Liver (tissue), 3 donors: ENCODE data around the gene SORCS2.

ENCODE experiments used
- CTCF ChIP-seq: fragments of 150-350 bp; IDR thresholded peaks from 2 replicates; pipeline ENCODE4 v1.5.1; 2017; ENCODE audit warnings: improper control_type of control experiment, low read depth, low read length; ENCODE audit not compliant: missing input control
- HNF4A ChIP-seq, 2 donors: conservative IDR thresholded peaks; 2 replicates each; pipeline ENCODE4 v1.6.1; 2016; ENCODE audit warnings: antibody characterized with exemption in 2 of 2, mild to moderate bottlenecking in 2 of 2
- RAD21 ChIP-seq, 2 donors: IDR thresholded peaks; 2 replicates each; pipeline ENCODE4 v1.6.1; 2016; ENCODE audit warnings: antibody characterized with exemption in 2 of 2, mild to moderate bottlenecking in 2 of 2
- SP1 ChIP-seq: IDR thresholded peaks from 2 replicates; pipeline ENCODE4 v1.6.1; 2018; ENCODE audit warnings: antibody characterized with exemption, mild to moderate bottlenecking
- TAF1 ChIP-seq: conservative IDR thresholded peaks from 2 replicates; pipeline ENCODE4 v1.6.1; 2016; ENCODE audit warnings: antibody characterized with exemption, mild to moderate bottlenecking
- TF ChIP-seq, protein P1 (sequence below): IDR thresholded peaks from 2 replicates; pipeline ENCODE4 v1.6.1; 2016; ENCODE audit warnings: antibody characterized with exemption
- donor health status: healthy.
- donor health status: healthy.

- TF ChIP-seq CTCF (no peak), TAF1 (no peak), RAD21 (IDR thresholded peaks at IDR 0.05) (no peak), SP1 (no peak), HNF4A (conservative IDR thresholded peaks at IDR 0.05) (no peak)
- TF ChIP-seq, protein P1, sequence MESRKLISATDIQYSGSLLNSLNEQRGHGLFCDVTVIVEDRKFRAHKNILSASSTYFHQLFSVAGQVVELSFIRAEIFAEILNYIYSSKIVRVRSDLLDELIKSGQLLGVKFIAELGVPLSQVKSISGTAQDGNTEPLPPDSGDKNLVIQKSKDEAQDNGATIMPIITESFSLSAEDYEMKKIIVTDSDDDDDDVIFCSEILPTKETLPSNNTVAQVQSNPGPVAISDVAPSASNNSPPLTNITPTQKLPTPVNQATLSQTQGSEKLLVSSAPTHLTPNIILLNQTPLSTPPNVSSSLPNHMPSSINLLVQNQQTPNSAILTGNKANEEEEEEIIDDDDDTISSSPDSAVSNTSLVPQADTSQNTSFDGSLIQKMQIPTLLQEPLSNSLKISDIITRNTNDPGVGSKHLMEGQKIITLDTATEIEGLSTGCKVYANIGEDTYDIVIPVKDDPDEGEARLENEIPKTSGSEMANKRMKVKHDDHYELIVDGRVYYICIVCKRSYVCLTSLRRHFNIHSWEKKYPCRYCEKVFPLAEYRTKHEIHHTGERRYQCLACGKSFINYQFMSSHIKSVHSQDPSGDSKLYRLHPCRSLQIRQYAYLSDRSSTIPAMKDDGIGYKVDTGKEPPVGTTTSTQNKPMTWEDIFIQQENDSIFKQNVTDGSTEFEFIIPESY: no peak
Measured at GRCh38 chr4:7301846-7302630, 109.7 kb downstream of the SORCS2 start.
